H1 (cell line): Measurements from ENCODE around the gene GREB1. TPM values are rescaled to one million over a fixed set of nuclear protein-coding genes. Genes with fewer than 3 reads are reported as not detected.

ENCODE experiments used
- CBX8 ChIP-seq: fragments of 300-800, 300-1000 bp; sonication (generic); IDR thresholded peaks from 2 replicates; pipeline ENCODE4 v1.7.1; 2016; ENCODE audit warnings: low read depth, low read length, borderline replicate concordance
- CHD1 ChIP-seq: IDR thresholded peaks from 2 replicates; pipeline ENCODE4 v1.6.1; 2012; ENCODE audit warnings: low read depth, low read length, improper control_type of control experiment
- FOSL1 ChIP-seq: IDR thresholded peaks from 2 replicates; pipeline ENCODE4 v1.6.1; 2011; ENCODE audit warnings: mild to moderate bottlenecking, low read depth, low read length, moderate library complexity; ENCODE audit not compliant: insufficient read depth
- POLR2A ChIP-seq, 2 experiments: IDR thresholded peaks; 1 replicate in 1 of 2; 2 replicates in 1 of 2; pipeline ENCODE4 v1.6.1; 2011; ENCODE audit warnings: low read depth in 2 of 2, low read length in 2 of 2, mild to moderate bottlenecking in 2 of 2; ENCODE audit errors: control extremely low read depth in 1 of 2
- SIX5 ChIP-seq: IDR thresholded peaks from 2 replicates; pipeline ENCODE4 v1.6.1; 2011; ENCODE audit warnings: mild to moderate bottlenecking, low read depth, low read length
- polyA plus RNA-seq, 7 experiments: library from polyadenylated mRNA; depleted of rRNA in 3 of 7; stranded (reverse) in 5 of 7; unstranded in 2 of 7; fragments of >200 nt in 5 of 7; fragments of 200-250 nt in 2 of 7; gene quantifications; 1 replicate in 5 of 7; 2 replicates in 1 of 7; 4 replicates in 1 of 7; pipeline versions ENCODE4 v1.2.1 to v1.2.3, GENCODE V29; 2011 to 2013; ENCODE audit warnings: missing spikeins in 2 of 7, mixed read lengths in 2 of 7
- total RNA-seq: library from RNA; stranded (reverse); fragmentation: NEBNext Ultra II Directional; extraction: Animal tissue kit (Norgen Biotek cat#: 25700); gene quantifications from 2 replicates; pipeline ENCODE4 v1.2.1, GENCODE V29; 2021
- TF ChIP-seq, protein P1 (sequence below): IDR thresholded peaks from 2 replicates; pipeline ENCODE4 v1.6.1; 2011; ENCODE audit warnings: low read length, improper control_type of control experiment

Gene GREB1
- total and polyA plus RNA-seq, 2 of the 8 experiments (the other 6 are each of a cell fraction or from before 2014, with no cell fraction given) = 7.9 to 43.4 TPM

- TF ChIP-seq CBX8 (no peak), SIX5 (no peak), POLR2A (IDR thresholded peaks at IDR 0.05; ENCODE audit: control extremely low read depth in 1 of 2, low read depth in 2 of 2, low read length in 2 of 2) (no peak), FOSL1 (no peak), CHD1 (no peak)
- TF ChIP-seq, protein P1, sequence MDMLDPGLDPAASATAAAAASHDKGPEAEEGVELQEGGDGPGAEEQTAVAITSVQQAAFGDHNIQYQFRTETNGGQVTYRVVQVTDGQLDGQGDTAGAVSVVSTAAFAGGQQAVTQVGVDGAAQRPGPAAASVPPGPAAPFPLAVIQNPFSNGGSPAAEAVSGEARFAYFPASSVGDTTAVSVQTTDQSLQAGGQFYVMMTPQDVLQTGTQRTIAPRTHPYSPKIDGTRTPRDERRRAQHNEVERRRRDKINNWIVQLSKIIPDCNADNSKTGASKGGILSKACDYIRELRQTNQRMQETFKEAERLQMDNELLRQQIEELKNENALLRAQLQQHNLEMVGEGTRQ = no peak
Measured at GRCh38 chr2:11684894-11685460, 151.1 kb downstream of the GREB1 start (continued).
